CD4-positive, alpha-beta T cell treated with Interferon gamma for 1 hour (primary cell): Measurements from ENCODE around the gene MYBPHL.
"Not testable (repeated sequence)": the region's sequence is repeated elsewhere in the genome, so short reads cannot be mapped to it uniquely, and the experiment has no call there.

ENCODE experiments used
- DNase-seq: peaks from one replicate; pipeline ENCODE4 v3.0.0-alpha.2; 2020

MYBPHL gene

GRCh38 chr1:109306832-109307273 is at the start of gene MYBPHL:
Gene MYBPHL (minus strand): TSS chr1:109307011. CDS start chr1:109306991, 20 bp downstream.
- no peak for DNase-seq

- no peak for DNase-seq
Observed at GRCh38 chr1:109356505-109356904, 49.7 kb upstream of the MYBPHL start.

- DNase-seq, result no peak
Observed at GRCh38 chr1:109354929-109355328, 48.1 kb upstream of the MYBPHL start.

GRCh38 chr1:109351457-109351856 is 44.6 kb upstream of the MYBPHL start:
- no peak for DNase-seq

- DNase-seq, result no peak
Observed at GRCh38 chr1:109350655-109351054, 43.8 kb upstream of the MYBPHL start.

- no peak for DNase-seq
Observed at GRCh38 chr1:109350182-109350581, 43.4 kb upstream of the MYBPHL start.

GRCh38 chr1:109347511-109347910 is 40.7 kb upstream of the MYBPHL start:
- no peak for DNase-seq

- DNase-seq, result no peak
Observed at GRCh38 chr1:109341944-109342930, 35.4 kb upstream of the MYBPHL start.

GRCh38 chr1:109338608-109339007 is 31.8 kb upstream of the MYBPHL start:
- DNase-seq, result no peak

- DNase-seq, result no peak
Observed at GRCh38 chr1:109338091-109338490, 31.3 kb upstream of the MYBPHL start.

- DNase-seq, result no peak
Observed at GRCh38 chr1:109335091-109335490, 28.3 kb upstream of the MYBPHL start.

GRCh38 chr1:109331113-109331512 is 24.3 kb upstream of the MYBPHL start:
- DNase-seq, result no peak

- no peak for DNase-seq
Observed at GRCh38 chr1:109327285-109327684, 20.5 kb upstream of the MYBPHL start.

GRCh38 chr1:109322974-109323373 is 16.2 kb upstream of the MYBPHL start:
- DNase-seq, result no peak

GRCh38 chr1:109319114-109319513 is 12.3 kb upstream of the MYBPHL start:
- DNase-seq, result no peak

GRCh38 chr1:109316506-109316905 is 9.7 kb upstream of the MYBPHL start:
- DNase-seq, result no peak

- DNase-seq, result no peak
Observed at GRCh38 chr1:109315288-109315687, 8.5 kb upstream of the MYBPHL start.

GRCh38 chr1:109314795-109315194 is 8.0 kb upstream of the MYBPHL start:
- DNase-seq, result no peak

- no peak for DNase-seq
Observed at GRCh38 chr1:109312978-109313775, 6.4 kb upstream of the MYBPHL start.

- no peak for DNase-seq
Observed at GRCh38 chr1:109312246-109312645, 5.4 kb upstream of the MYBPHL start.

- DNase-seq, result no peak
Observed at GRCh38 chr1:109309347-109309746, 2.5 kb upstream of the MYBPHL start.

GRCh38 chr1:109307274-109308021 is 637 bp upstream of the MYBPHL start:
- peak; percentile 10 for DNase-seq

GRCh38 chr1:109305991-109306390 is 820 bp downstream of the MYBPHL start:
- DNase-seq, result not testable (repeated sequence)
